HCT116 (cell line): ENCODE measurements around the gene TMEM38A.

Experiments used
- CTCF ChIP-seq, 3 experiments: fragments of 200-600 bp in 1 of 3; sonication (generic) in 1 of 3; IDR thresholded peaks in 2 of 3; conservative IDR thresholded peaks in 1 of 3; 2 replicates each; pipeline ENCODE4 v1.5.1; 2012 to 2017; ENCODE audit warnings: low read depth in 2 of 3, low read length in 2 of 3, antibody characterized with exemption in 1 of 3, borderline replicate concordance in 1 of 3, control low read depth in 1 of 3, mild to moderate bottlenecking in 1 of 3, mixed read lengths in 1 of 3, mixed run types in 1 of 3, moderate library complexity in 1 of 3; ENCODE audit not compliant: insufficient read depth in 1 of 3
- EGR1 ChIP-seq: IDR thresholded peaks from 2 replicates; pipeline ENCODE4 v1.6.1; 2012; ENCODE audit warnings: low read depth
- EZH2phosphoT487 ChIP-seq: fragments of 200-600 bp; IDR thresholded peaks from 2 replicates; pipeline ENCODE4 v1.6.1; 2018; ENCODE audit warnings: antibody characterized with exemption, borderline replicate concordance
- FOSL1 ChIP-seq: IDR thresholded peaks from 2 replicates; pipeline ENCODE4 v1.6.1; 2012; ENCODE audit warnings: low read depth
- POLR2A ChIP-seq: IDR thresholded peaks from 2 replicates; pipeline ENCODE4 v1.7.0; 2011; ENCODE audit warnings: borderline replicate concordance; ENCODE audit not compliant: insufficient read depth, insufficient read length; ENCODE audit errors: extremely low read depth
- POLR2AphosphoS5 ChIP-seq: IDR thresholded peaks from 2 replicates; pipeline ENCODE4 v1.6.1; 2011; ENCODE audit warnings: mild to moderate bottlenecking, low read depth, low read length, moderate library complexity
- RAD21 ChIP-seq: IDR thresholded peaks from 2 replicates; pipeline ENCODE4 v1.6.1; 2012; ENCODE audit warnings: low read depth, mild to moderate bottlenecking
- SIN3A ChIP-seq: IDR thresholded peaks from 2 replicates; pipeline ENCODE4 v1.6.1; 2012; ENCODE audit warnings: low read depth
- SP1 ChIP-seq: IDR thresholded peaks from 2 replicates; pipeline ENCODE4 v1.6.1; 2012; ENCODE audit warnings: low read depth
- TCF7L2 ChIP-seq: IDR thresholded peaks from 2 replicates; pipeline ENCODE4 v1.7.0; 2011; ENCODE audit warnings: borderline replicate concordance, inconsistent platforms; ENCODE audit not compliant: insufficient read depth, insufficient read length; ENCODE audit errors: extremely low read depth
- TF ChIP-seq, protein P1 (sequence below): IDR thresholded peaks from 2 replicates; pipeline ENCODE4 v1.6.1; 2012; ENCODE audit warnings: low read depth
- TF ChIP-seq, protein P2 (sequence below): IDR thresholded peaks from 2 replicates; pipeline ENCODE4 v1.6.1; 2011; ENCODE audit warnings: mild to moderate bottlenecking, low read length, moderate library complexity; ENCODE audit not compliant: insufficient replicate concordance; ENCODE audit errors: extremely low read depth

DNA sequence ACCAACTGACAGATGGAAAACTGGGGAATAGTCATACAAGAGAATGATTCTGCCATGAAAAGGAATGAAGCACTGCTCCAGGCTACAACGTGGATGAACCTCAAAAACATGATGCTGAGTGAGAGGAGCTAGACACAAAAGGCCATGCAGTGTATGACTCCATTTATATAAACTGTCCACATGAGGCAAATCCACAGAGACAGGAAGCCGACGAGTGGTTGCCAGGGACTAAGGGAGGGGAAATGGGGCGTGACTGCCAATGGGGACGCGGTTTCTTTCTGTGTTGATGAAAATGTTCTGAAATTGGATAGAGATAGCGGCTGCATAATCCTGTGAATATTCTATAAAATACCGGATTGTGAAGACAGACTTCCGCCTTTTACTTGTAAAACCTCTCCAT is 11.2 kb upstream of the TMEM38A start:
- TF ChIP-seq FOSL1, result no peak
- no peak for TF ChIP-seq POLR2AphosphoS5
- no peak for TF ChIP-seq SIN3A
- TF ChIP-seq EZH2phosphoT487, result no peak
- no peak for TF ChIP-seq RAD21
- no peak for TF ChIP-seq TCF7L2
- TF ChIP-seq, protein P1, sequence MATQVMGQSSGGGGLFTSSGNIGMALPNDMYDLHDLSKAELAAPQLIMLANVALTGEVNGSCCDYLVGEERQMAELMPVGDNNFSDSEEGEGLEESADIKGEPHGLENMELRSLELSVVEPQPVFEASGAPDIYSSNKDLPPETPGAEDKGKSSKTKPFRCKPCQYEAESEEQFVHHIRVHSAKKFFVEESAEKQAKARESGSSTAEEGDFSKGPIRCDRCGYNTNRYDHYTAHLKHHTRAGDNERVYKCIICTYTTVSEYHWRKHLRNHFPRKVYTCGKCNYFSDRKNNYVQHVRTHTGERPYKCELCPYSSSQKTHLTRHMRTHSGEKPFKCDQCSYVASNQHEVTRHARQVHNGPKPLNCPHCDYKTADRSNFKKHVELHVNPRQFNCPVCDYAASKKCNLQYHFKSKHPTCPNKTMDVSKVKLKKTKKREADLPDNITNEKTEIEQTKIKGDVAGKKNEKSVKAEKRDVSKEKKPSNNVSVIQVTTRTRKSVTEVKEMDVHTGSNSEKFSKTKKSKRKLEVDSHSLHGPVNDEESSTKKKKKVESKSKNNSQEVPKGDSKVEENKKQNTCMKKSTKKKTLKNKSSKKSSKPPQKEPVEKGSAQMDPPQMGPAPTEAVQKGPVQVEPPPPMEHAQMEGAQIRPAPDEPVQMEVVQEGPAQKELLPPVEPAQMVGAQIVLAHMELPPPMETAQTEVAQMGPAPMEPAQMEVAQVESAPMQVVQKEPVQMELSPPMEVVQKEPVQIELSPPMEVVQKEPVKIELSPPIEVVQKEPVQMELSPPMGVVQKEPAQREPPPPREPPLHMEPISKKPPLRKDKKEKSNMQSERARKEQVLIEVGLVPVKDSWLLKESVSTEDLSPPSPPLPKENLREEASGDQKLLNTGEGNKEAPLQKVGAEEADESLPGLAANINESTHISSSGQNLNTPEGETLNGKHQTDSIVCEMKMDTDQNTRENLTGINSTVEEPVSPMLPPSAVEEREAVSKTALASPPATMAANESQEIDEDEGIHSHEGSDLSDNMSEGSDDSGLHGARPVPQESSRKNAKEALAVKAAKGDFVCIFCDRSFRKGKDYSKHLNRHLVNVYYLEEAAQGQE, result no peak
- no peak for TF ChIP-seq EGR1
- no peak for TF ChIP-seq CTCF (IDR thresholded peaks at IDR 0.05 in 2 of 3, conservative IDR thresholded peaks at IDR 0.05 in 1 of 3; ENCODE audit: borderline replicate concordance in 1 of 3, insufficient read depth in 1 of 3, low read depth in 2 of 3, low read length in 2 of 3)
- no peak for TF ChIP-seq POLR2A
- TF ChIP-seq SP1, result no peak
- TF ChIP-seq, protein P2, sequence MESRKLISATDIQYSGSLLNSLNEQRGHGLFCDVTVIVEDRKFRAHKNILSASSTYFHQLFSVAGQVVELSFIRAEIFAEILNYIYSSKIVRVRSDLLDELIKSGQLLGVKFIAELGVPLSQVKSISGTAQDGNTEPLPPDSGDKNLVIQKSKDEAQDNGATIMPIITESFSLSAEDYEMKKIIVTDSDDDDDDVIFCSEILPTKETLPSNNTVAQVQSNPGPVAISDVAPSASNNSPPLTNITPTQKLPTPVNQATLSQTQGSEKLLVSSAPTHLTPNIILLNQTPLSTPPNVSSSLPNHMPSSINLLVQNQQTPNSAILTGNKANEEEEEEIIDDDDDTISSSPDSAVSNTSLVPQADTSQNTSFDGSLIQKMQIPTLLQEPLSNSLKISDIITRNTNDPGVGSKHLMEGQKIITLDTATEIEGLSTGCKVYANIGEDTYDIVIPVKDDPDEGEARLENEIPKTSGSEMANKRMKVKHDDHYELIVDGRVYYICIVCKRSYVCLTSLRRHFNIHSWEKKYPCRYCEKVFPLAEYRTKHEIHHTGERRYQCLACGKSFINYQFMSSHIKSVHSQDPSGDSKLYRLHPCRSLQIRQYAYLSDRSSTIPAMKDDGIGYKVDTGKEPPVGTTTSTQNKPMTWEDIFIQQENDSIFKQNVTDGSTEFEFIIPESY, result no peak
